ENCODE measurements around the gene EPB41. TPM values are rescaled to one million over a fixed set of nuclear protein-coding genes. Genes with fewer than 3 reads are reported as not detected.

EPB41 gene
- total RNA-seq, 1 experiment from 2014 or later, result 41.7 TPM

DNA sequence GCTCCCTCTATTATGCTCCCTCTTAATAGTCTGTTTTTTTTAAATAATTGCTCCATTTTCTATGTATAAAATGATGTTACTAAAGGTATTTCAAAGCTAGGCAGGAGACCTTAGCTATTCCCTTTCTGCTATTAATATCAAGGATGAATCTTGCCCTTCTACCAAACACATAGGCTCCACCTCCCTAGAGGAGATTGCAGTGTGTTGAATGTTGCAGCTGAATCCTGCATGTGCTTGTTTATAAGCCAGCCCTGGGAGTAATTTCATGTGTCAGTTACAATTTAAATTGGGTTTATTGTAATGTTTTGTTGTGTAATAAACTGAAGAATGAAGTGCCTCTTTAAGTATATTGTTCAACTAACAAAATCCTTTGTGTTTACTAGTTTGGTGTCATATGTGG lies 143.3 kb downstream of the EPB41 start:
- H3K4me1 ChIP-seq (ENCODE audit: control insufficient read depth in 1 of 2, insufficient read depth in 2 of 2, low read length in 2 of 2), result no peaks in the 10 kb centered on the region
- H4K20me1 ChIP-seq (ENCODE audit: insufficient read depth), result no peaks in the 10 kb centered on the region
- BruUV-seq (replicated peaks), result no TSS peak
- CTCF ChIA-PET, result no interaction called here
- intact Hi-C loops (cut with micrococcal nuclease), result no loop called here
- H3K27ac ChIP-seq (ENCODE audit: low read depth, low read length), result no peak overlapping the region
- POLR2A ChIA-PET, result no interaction called here
- no peaks in the 10 kb centered on the region for H3K9me3 ChIP-seq (ENCODE audit: control insufficient read depth in 1 of 2, insufficient read depth in 1 of 2, low read depth in 1 of 2, low read length in 2 of 2)
- TF ChIP-seq SP1 (IDR thresholded peaks at IDR 0.05; ENCODE audit: low read depth) (no peak), YY1 (IDR thresholded peaks at IDR 0.05; ENCODE audit: extremely low read depth, insufficient replicate concordance, low read depth, low read length) (no peak), CEBPB (IDR thresholded peaks at IDR 0.05; ENCODE audit: low read depth) (no peak), ZFX (IDR thresholded peaks at IDR 0.05) (no peak), JUND (IDR thresholded peaks at IDR 0.05) (no peak), POLR2A (IDR thresholded peaks at IDR 0.05; ENCODE audit: borderline replicate concordance, extremely low read depth, insufficient read depth, insufficient read length) (no peak), EZH2 (IDR thresholded peaks at IDR 0.05) (no peak), POLR2AphosphoS5 (IDR thresholded peaks at IDR 0.05; ENCODE audit: low read depth, low read length) (no peak), SRF (IDR thresholded peaks at IDR 0.05; ENCODE audit: low read depth) (no peak), SIN3A (IDR thresholded peaks at IDR 0.05; ENCODE audit: low read depth) (no peak), RAD21 (IDR thresholded peaks at IDR 0.05; ENCODE audit: low read depth) (no peak), TCF7L2 (IDR thresholded peaks at IDR 0.05; ENCODE audit: borderline replicate concordance, extremely low read depth, insufficient read depth, insufficient read length) (no peak), EGR1 (IDR thresholded peaks at IDR 0.05; ENCODE audit: low read depth) (no peak), CBX3 (IDR thresholded peaks at IDR 0.05; ENCODE audit: low read depth) (no peak), ELF1 (IDR thresholded peaks at IDR 0.05; ENCODE audit: borderline replicate concordance, low read depth) (no peak), FOSL1 (IDR thresholded peaks at IDR 0.05; ENCODE audit: low read depth) (no peak)
- TF ChIP-seq, protein P1, sequence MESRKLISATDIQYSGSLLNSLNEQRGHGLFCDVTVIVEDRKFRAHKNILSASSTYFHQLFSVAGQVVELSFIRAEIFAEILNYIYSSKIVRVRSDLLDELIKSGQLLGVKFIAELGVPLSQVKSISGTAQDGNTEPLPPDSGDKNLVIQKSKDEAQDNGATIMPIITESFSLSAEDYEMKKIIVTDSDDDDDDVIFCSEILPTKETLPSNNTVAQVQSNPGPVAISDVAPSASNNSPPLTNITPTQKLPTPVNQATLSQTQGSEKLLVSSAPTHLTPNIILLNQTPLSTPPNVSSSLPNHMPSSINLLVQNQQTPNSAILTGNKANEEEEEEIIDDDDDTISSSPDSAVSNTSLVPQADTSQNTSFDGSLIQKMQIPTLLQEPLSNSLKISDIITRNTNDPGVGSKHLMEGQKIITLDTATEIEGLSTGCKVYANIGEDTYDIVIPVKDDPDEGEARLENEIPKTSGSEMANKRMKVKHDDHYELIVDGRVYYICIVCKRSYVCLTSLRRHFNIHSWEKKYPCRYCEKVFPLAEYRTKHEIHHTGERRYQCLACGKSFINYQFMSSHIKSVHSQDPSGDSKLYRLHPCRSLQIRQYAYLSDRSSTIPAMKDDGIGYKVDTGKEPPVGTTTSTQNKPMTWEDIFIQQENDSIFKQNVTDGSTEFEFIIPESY (IDR thresholded peaks at IDR 0.05; ENCODE audit: extremely low read depth, insufficient replicate concordance, low read length), result no peak
- TF ChIP-seq, protein P2, sequence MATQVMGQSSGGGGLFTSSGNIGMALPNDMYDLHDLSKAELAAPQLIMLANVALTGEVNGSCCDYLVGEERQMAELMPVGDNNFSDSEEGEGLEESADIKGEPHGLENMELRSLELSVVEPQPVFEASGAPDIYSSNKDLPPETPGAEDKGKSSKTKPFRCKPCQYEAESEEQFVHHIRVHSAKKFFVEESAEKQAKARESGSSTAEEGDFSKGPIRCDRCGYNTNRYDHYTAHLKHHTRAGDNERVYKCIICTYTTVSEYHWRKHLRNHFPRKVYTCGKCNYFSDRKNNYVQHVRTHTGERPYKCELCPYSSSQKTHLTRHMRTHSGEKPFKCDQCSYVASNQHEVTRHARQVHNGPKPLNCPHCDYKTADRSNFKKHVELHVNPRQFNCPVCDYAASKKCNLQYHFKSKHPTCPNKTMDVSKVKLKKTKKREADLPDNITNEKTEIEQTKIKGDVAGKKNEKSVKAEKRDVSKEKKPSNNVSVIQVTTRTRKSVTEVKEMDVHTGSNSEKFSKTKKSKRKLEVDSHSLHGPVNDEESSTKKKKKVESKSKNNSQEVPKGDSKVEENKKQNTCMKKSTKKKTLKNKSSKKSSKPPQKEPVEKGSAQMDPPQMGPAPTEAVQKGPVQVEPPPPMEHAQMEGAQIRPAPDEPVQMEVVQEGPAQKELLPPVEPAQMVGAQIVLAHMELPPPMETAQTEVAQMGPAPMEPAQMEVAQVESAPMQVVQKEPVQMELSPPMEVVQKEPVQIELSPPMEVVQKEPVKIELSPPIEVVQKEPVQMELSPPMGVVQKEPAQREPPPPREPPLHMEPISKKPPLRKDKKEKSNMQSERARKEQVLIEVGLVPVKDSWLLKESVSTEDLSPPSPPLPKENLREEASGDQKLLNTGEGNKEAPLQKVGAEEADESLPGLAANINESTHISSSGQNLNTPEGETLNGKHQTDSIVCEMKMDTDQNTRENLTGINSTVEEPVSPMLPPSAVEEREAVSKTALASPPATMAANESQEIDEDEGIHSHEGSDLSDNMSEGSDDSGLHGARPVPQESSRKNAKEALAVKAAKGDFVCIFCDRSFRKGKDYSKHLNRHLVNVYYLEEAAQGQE (IDR thresholded peaks at IDR 0.05; ENCODE audit: low read depth), result no peak
- TF ChIP-seq, protein P3, sequence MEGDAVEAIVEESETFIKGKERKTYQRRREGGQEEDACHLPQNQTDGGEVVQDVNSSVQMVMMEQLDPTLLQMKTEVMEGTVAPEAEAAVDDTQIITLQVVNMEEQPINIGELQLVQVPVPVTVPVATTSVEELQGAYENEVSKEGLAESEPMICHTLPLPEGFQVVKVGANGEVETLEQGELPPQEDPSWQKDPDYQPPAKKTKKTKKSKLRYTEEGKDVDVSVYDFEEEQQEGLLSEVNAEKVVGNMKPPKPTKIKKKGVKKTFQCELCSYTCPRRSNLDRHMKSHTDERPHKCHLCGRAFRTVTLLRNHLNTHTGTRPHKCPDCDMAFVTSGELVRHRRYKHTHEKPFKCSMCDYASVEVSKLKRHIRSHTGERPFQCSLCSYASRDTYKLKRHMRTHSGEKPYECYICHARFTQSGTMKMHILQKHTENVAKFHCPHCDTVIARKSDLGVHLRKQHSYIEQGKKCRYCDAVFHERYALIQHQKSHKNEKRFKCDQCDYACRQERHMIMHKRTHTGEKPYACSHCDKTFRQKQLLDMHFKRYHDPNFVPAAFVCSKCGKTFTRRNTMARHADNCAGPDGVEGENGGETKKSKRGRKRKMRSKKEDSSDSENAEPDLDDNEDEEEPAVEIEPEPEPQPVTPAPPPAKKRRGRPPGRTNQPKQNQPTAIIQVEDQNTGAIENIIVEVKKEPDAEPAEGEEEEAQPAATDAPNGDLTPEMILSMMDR (IDR thresholded peaks at IDR 0.05 in 2 of 3, conservative IDR thresholded peaks at IDR 0.05 in 1 of 3; ENCODE audit: borderline replicate concordance in 1 of 3, insufficient read depth in 1 of 3, low read depth in 2 of 3, low read length in 2 of 3), result no peak
- no peak for DNase-seq (ENCODE audit: low read depth, low spot score)
- H3K79me2 ChIP-seq (ENCODE audit: insufficient read depth, low read length), result no peaks in the 10 kb centered on the region
- no peak overlapping the region for H3K4me2 ChIP-seq (ENCODE audit: low read length)
- H3K9ac ChIP-seq (ENCODE audit: low read length), result no peak overlapping the region
- no peaks in the 10 kb centered on the region for H3K36me3 ChIP-seq (ENCODE audit: control insufficient read depth in 1 of 2, insufficient read depth in 2 of 2, low read length in 2 of 2)
- no peaks in the 10 kb centered on the region for H3K27me3 ChIP-seq (ENCODE audit: insufficient read depth, low read length)
- H3K4me3 ChIP-seq (replicated peaks in 1 of 2; ENCODE audit: low read depth in 1 of 2, low read length in 2 of 2), result no peak overlapping the region
- RAD21 ChIA-PET (ENCODE audit: low non-redundant PET in 1 of 2, low total read pairs in 2 of 2, uncharacterized antibody in 2 of 2, unreplicated experiment in 2 of 2), result no interaction called here
- ATAC-seq, result no peak
- H2AFZ ChIP-seq (ENCODE audit: low read depth, low read length, poor library complexity, severe bottlenecking), result no peak overlapping the region
- no peaks in the 10 kb centered on the region for H3K9me2 ChIP-seq (ENCODE audit: insufficient read depth)
